Loucy (cell line): Measurements from ENCODE around the gene NPM1.

Experiments used
- CTCF ChIP-seq: fragments of 200-600 bp; sonication (generic); conservative IDR thresholded peaks from 2 replicates; pipeline ENCODE4 v1.5.1; 2014; ENCODE audit warnings: mild to moderate bottlenecking, antibody characterized with exemption, low read length
- EZH2phosphoT487 ChIP-seq: fragments of 200-600 bp; IDR thresholded peaks from 2 replicates; pipeline ENCODE4 v1.6.1; 2018; ENCODE audit warnings: antibody characterized with exemption, mild to moderate bottlenecking, moderate library complexity, borderline replicate concordance

- TF ChIP-seq EZH2phosphoT487, result no peak
- no peak for TF ChIP-seq CTCF
Observed at GRCh38 chr5:171426680-171427079, 39.0 kb downstream of the NPM1 start.
